Measurements from ENCODE around the gene CBLC. TPM values are rescaled to one million over a fixed set of nuclear protein-coding genes. Genes with fewer than 3 reads are reported as not detected.

CBLC gene
- 0.80 TPM for total RNA-seq (2021; ENCODE audit: unreplicated experiment)
- polyA plus RNA-seq (2012; ENCODE audit: insufficient read length): 2.3 TPM
- percentile 29 among the genes with signal in this experiment for Bru-seq, nascent RNA
- percentile 24 among the genes with signal in this experiment for BruChase-seq, experiment 1, labeled RNA remaining after a 2-hour chase
- percentile 26 among the genes with signal in this experiment for BruChase-seq, experiment 2, labeled RNA remaining after a 6-hour chase
- long read RNA-seq, partial matches to known transcripts: 0 of 2 reads
- long read RNA-seq, other reads (novel, unspliced or antisense): 2 of 2 reads

- CTCF ChIA-PET: no interaction called here
- no peak for DNase-seq (ENCODE audit: low read depth, low spot score)
- H3K4me3 ChIP-seq (ENCODE audit: low read depth in 2 of 2, low read length in 2 of 2): peak within 1 kb of the TSS; percentile 13 to 35; a peak in 2 of 4 replicates
Observed at GRCh38 chr19:44777715-44778347, at the start of gene CBLC. TSS of gene CBLC (plus strand) at chr19:44777890. CDS start at chr19:44777932, 42 bp downstream.

GRCh38 chr19:44728178-44728577, 49.5 kb upstream of the CBLC start:
- CTCF ChIA-PET: no interaction called here
- no peak for TF ChIP-seq TCF7L2 (IDR thresholded peaks at IDR 0.05; ENCODE audit: low read depth, low read length)
- TF ChIP-seq REST (IDR thresholded peaks at IDR 0.05; ENCODE audit: insufficient read depth in 1 of 2, low read depth in 2 of 2, low read length in 1 of 2): no peak
- no peak for TF ChIP-seq POLR2AphosphoS5 (IDR thresholded peaks at IDR 0.05; ENCODE audit: low read depth, low read length)
- TF ChIP-seq SIN3A (IDR thresholded peaks at IDR 0.05; ENCODE audit: borderline replicate concordance, insufficient read depth, low read depth, low read length): no peak

More at GRCh38 chr19:44777715-44778347, at the start of gene CBLC:
- in situ Hi-C loops (cut with HindIII; ENCODE audit: low pct_unique_long_range_greater_than_20kb, low sequenced_read_pairs): no loop called here
- no peaks in the 10 kb centered on the region for H3K27me3 ChIP-seq (ENCODE audit: control insufficient read depth, insufficient read depth, low read length)
- POLR2A ChIA-PET: no interaction called here
- no peaks in the 10 kb centered on the region for H3K9me3 ChIP-seq (ENCODE audit: control insufficient read depth, insufficient read depth, low read depth, low read length)
- no TSS peak for BruUV-seq (replicated peaks)
- intact Hi-C loops (cut with micrococcal nuclease; ENCODE audit: unreplicated experiment): no loop called here
- no peaks in the 10 kb centered on the region for H3K36me3 ChIP-seq (ENCODE audit: control insufficient read depth, insufficient read depth, low read length)
- ATAC-seq: peak; percentile 81
- H3K4me1 ChIP-seq (ENCODE audit: control insufficient read depth, insufficient read depth, low read length): peaks cover 10% of the 10 kb centered on the region
- no peak within 1 kb of the TSS for H3K27ac ChIP-seq (ENCODE audit: low read length)
- no peak for TF ChIP-seq REST (IDR thresholded peaks at IDR 0.05; ENCODE audit: insufficient read depth in 1 of 2, low read depth in 2 of 2, low read length in 1 of 2)
- TF ChIP-seq TCF7L2 (IDR thresholded peaks at IDR 0.05; ENCODE audit: low read depth, low read length): no peak
- no peak for TF ChIP-seq POLR2AphosphoS5 (IDR thresholded peaks at IDR 0.05; ENCODE audit: low read depth, low read length)
- TF ChIP-seq SIN3A (IDR thresholded peaks at IDR 0.05; ENCODE audit: borderline replicate concordance, insufficient read depth, low read depth, low read length): no peak
- TF ChIP-seq CTCF (IDR thresholded peaks at IDR 0.05): no peak; the same call in 1 of the 2 replicates

More at GRCh38 chr19:44728178-44728577, 49.5 kb upstream of the CBLC start:
- no peaks in the 10 kb centered on the region for H3K36me3 ChIP-seq (ENCODE audit: control insufficient read depth, insufficient read depth, low read length)
- H3K4me1 ChIP-seq (ENCODE audit: control insufficient read depth, insufficient read depth, low read length): peaks cover 23% of the 10 kb centered on the region
- BruUV-seq (replicated peaks): no TSS peak
- ATAC-seq (no peak), DNase-seq (ENCODE audit: low read depth, low spot score) (no peak)
- POLR2A ChIA-PET: no interaction called here
- no peak overlapping the region for H3K4me3 ChIP-seq (ENCODE audit: low read depth in 2 of 2, low read length in 2 of 2)
- no peaks in the 10 kb centered on the region for H3K27me3 ChIP-seq (ENCODE audit: control insufficient read depth, insufficient read depth, low read length)
- H3K9me3 ChIP-seq (ENCODE audit: control insufficient read depth, insufficient read depth, low read depth, low read length): no peaks in the 10 kb centered on the region
- H3K27ac ChIP-seq (ENCODE audit: low read length): peak overlapping the region; percentile 67
- intact Hi-C loops (cut with micrococcal nuclease; ENCODE audit: unreplicated experiment) (no loop called here), in situ Hi-C loops (cut with HindIII; ENCODE audit: low pct_unique_long_range_greater_than_20kb, low sequenced_read_pairs) (no loop called here)
